ENCODE measurements around the gene NOS2.
"Not testable (repeated sequence)": the region's sequence is repeated elsewhere in the genome, so short reads cannot be mapped to it uniquely, and the experiment has no call there.

Gene NOS2

GRCh38 chr17:27753726-27754125, 46.6 kb downstream of the NOS2 start:
- not testable (repeated sequence) for DNase-seq (ENCODE audit: low spot score)

- DNase-seq (ENCODE audit: low spot score): not testable (repeated sequence)
Measured at GRCh38 chr17:27752831-27753619, 47.3 kb downstream of the NOS2 start.

- no peak for DNase-seq (ENCODE audit: low spot score)
Measured at GRCh38 chr17:27751622-27752490, 48.5 kb downstream of the NOS2 start.

DNA sequence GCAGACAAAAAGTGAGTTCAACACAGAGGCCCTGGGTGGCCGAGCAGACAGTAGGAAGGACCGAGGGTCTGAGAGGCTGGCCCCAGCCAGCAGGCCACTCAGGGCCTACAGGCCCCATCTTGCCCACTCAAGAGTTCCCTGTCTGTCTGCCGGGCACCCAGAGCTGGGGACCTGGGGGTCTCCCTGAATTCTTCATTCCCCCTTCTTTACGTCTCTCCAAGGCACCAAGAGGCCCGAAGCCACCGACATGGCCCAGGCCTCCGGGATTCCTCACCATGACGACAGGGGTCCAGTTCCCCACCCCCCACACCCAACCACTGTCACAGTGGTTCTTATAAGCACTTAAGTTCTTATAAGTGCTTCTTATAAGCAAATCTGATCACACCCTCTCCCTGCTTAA, 49.2 kb downstream of the NOS2 start:
- DNase-seq (ENCODE audit: low spot score): no peak

GRCh38 chr17:27749562-27750150, 50.7 kb downstream of the NOS2 start:
- DNase-seq (ENCODE audit: low spot score): not testable (repeated sequence)

GRCh38 chr17:27748360-27748825, 51.9 kb downstream of the NOS2 start:
- no peak for DNase-seq (ENCODE audit: low spot score)

GRCh38 chr17:27747462-27748359, 52.6 kb downstream of the NOS2 start:
- peak; percentile 80 for DNase-seq (ENCODE audit: low spot score)

DNA sequence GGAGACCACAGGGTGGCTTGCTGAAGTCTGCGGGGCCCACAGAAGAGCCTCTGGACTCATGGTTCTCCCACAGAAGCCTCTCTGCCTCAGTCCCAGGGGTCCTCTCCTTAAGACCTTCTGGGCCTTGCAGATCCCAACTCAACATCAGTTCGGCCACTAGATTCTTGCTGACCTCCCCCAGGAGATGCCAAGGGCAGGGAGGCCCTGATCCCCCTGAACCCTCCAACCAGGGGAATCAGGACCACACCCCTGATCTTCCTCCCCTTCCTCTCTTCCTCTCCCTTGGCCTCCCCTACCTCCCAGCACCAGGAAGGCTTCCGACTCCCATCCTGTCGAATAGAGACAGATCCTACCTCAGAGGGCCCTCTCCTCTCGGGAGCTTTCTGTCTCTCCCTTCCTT, 53.4 kb downstream of the NOS2 start:
- DNase-seq (ENCODE audit: low spot score): no peak

- not testable (repeated sequence) for DNase-seq (ENCODE audit: low spot score)
Measured at GRCh38 chr17:27746320-27746719, 54.0 kb downstream of the NOS2 start.

DNA sequence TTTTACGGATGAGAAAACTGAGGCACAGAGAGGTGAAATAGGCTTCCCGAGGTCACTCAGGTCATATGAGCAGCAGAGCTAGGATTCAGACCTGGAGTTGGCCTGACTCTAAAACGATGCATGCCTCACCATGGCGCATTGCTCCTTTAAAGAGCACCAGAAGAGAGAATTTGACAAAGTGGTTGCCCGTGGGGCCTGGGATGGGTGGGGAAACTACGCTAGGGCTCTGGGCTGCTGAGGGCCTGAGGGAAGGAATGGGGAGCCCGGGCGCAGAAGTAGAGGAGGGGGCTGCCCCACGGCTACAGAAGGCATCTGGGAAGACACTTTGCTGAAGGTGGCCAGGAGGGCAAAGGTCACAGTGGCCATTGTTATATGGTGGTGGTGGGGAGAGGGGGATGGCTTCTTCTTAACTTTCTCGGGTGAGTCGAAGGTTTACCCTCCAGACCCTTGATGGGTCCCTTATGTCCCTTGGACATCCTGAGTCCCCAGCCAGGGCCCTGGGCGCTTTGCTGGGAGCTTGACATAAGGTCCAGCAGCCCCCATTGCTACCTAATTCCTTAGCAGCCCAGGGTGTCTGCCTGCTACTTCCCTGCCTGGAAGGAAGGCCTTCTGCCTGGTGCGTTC, 55.0 kb downstream of the NOS2 start:
- not testable (repeated sequence) for DNase-seq (ENCODE audit: low spot score)

- DNase-seq (ENCODE audit: low spot score): no peak
Measured at GRCh38 chr17:27743281-27743885, 56.9 kb downstream of the NOS2 start.

DNA sequence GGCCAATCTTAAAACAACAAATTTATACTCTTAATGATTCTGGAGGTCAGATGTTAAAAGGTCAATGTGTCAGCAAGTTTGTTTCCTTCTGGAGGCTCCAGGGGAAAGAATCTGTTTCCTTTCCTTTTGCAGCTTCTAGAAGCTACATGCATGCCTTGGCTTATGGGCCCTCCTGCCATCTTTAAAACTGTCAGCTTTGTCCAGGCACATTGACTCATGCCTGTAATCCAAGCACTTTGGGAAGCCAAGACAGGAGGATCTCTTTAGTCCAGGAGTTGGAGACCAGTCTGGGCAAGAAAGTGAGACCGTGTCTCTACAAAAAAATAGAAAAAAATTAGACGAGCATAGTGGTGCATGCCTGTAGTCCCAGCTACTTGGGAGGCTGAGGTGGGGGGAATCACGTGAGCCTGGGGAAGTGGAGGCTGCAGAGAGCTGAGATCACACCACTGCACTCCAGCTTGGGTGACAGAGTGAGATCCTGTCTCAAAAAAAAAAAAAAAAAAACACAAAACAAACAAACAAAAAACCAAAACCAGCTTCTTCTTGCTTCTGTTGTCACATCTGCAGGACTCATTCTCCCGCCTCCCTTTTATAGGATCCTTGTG, 58.3 kb downstream of the NOS2 start:
- DNase-seq (ENCODE audit: low spot score): no peak

GRCh38 chr17:27741361-27741861, 58.9 kb downstream of the NOS2 start:
- DNase-seq (ENCODE audit: low spot score): no peak

DNA sequence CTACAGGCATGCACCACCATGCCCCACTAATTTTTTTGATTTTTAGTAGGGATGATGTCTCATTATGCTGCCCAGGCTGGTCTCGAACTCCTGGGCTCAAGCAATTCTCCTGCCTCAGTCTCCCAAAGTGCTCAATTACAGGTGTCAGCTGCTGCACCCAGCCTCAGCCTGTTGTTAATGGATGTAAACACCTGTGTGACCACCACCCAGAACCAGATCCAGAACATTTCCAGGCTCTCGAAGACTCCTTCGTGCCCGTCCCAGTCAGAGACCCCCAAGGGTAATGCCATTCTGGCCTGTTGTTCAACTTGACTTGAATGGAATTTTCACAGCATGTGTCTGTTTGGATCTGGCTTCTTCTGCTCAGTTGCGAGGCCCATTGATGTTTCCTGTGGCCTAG, 59.8 kb downstream of the NOS2 start:
- DNase-seq (ENCODE audit: low spot score): not testable (repeated sequence)

DNA sequence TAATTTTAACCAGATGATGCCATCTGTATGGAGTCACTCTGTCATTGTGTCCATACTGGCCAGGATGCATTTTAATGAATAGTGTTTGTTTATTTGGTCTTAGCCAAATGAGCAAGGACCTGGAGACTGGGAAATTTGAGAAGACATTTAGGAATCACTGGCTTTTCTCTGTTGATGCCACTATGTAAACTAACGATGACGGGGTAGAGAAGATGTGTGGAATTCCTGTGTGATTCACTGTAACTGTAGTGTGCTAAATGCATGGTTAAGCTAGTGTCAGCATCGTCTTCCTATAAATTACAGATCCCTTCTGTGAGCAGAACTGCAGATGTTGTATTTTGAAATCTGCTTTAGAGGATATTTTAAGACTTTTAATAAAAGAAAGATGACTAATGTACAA, 66.6 kb downstream of the NOS2 start:
- DNase-seq (ENCODE audit: low spot score): no peak

DNA sequence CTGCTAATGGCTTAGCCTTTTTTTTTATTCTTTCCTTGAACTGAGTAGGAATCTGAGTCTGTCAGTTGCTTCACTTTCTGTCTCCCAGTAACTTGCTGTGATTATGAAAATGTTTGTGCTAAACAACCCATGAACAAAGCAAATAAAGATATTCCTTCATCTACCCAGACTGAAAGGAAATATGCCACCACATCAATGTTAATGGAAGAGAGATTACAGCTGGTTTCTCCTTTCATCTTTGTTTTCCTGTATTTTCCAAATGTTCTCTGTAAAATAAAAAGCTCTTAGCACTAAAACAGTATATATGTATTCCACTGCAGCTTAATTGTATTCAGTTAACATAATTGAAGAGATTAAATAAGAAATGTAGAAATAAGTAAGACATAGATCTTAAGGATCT, 67.6 kb downstream of the NOS2 start:
- not testable (repeated sequence) for DNase-seq (ENCODE audit: low spot score)

GRCh38 chr17:27725982-27726381, 74.3 kb downstream of the NOS2 start:
- not testable (repeated sequence) for DNase-seq (ENCODE audit: low spot score)

GRCh38 chr17:27721797-27722196, 78.5 kb downstream of the NOS2 start:
- no peak for DNase-seq (ENCODE audit: low spot score)

Data from iPS-NIHi11 (cell line).